ENCODE results near the gene LYZL2.

GRCh38 chr10:30573721-30574431, 55.7 kb downstream of the LYZL2 start:
- TF ChIP-seq CTCF (IDR thresholded peaks at IDR 0.05): no peak
- no peak for TF ChIP-seq POLR2A (IDR thresholded peaks at IDR 0.05)

All from esophagus squamous epithelium (tissue), 4 donors.